Sigmoid colon (tissue), 7 donors: ENCODE measurements around the gene MRPL50. TPM values are rescaled to one million over a fixed set of nuclear protein-coding genes. Genes with fewer than 3 reads are reported as not detected.

ENCODE experiments used
- DNase-seq: peaks from one replicate; pipeline ENCODE4 v3.0.0-alpha.2; 2019
- H3K27ac ChIP-seq, 4 donors: fragments of 200-600 bp; sonication (generic); one replicate each; pipeline ENCODE4 v1.5.1; 2016 to 2019; ENCODE audit warnings: mild to moderate bottlenecking in 1 of 4
- H3K27me3 ChIP-seq, 3 donors: fragments of 200-600 bp; sonication (generic); one replicate each; pipeline ENCODE4 v1.5.1; 2019; ENCODE audit warnings: mild to moderate bottlenecking in 1 of 3
- H3K36me3 ChIP-seq, 4 donors: fragments of 200-600 bp; sonication (generic); one replicate each; pipeline ENCODE4 v1.5.1; 2016 to 2019
- H3K4me1 ChIP-seq, 4 donors: fragments of 200-600 bp; sonication (generic); one replicate each; pipeline ENCODE4 v1.5.1; 2017 to 2019
- H3K4me3 ChIP-seq, 4 donors: fragments of 200-600 bp; sonication (generic); one replicate each; pipeline ENCODE4 v1.5.1; 2017 to 2019; ENCODE audit warnings: mild to moderate bottlenecking in 2 of 4, moderate library complexity in 1 of 4
- H3K9me3 ChIP-seq, 4 donors: fragments of 200-600 bp in 3 of 4; sonication (generic) in 3 of 4; one replicate each; pipeline versions ENCODE4 v1.5.1 to v1.6.1; 2013 to 2019
- EP300 ChIP-seq, 4 donors: sonication (generic); formaldehyde crosslinking; IDR thresholded peaks; one replicate each; pipeline ENCODE4 v1.6.1; 2017; ENCODE audit warnings: antibody characterized with exemption in 4 of 4
- POLR2A ChIP-seq, 2 donors: fragments of 450-650 bp; IDR thresholded peaks; one replicate each; pipeline ENCODE4 v1.6.1; 2016; ENCODE audit warnings: antibody characterized with exemption in 2 of 2, mild to moderate bottlenecking in 2 of 2, moderate library complexity in 2 of 2
- POLR2AphosphoS5 ChIP-seq, 4 donors: sonication (generic); formaldehyde crosslinking; IDR thresholded peaks; one replicate each; pipeline ENCODE4 v1.6.1; 2017; ENCODE audit warnings: antibody characterized with exemption in 4 of 4
- WGBS, 2 donors: extraction: QIAGEN DNeasy Blood & Tissue Kit; methylation state at CpG; one replicate each; pipeline ENCODE4 v1.1.7; 2013; 5-methylcytosine and 5-hydroxymethylcytosine counted together
- intact Hi-C: fragments of 100-400 bp; cut with DNase I; formaldehyde crosslinking; loops from one replicate; pipeline ENCODE4 v1.15.1; 2023
- polyA plus RNA-seq, 3 donors: library from polyadenylated mRNA; stranded (reverse); fragments of 200-250 nt; gene quantifications; one replicate each; pipeline ENCODE4 v1.2.3, GENCODE V29; 2013
- total RNA-seq, 4 donors: library from RNA; depleted of rRNA; stranded (reverse); fragments of >200 nt; gene quantifications; one replicate each; pipeline ENCODE4 v1.1.0, GENCODE V29; 2016
- TF ChIP-seq, protein P1 (sequence below), 4 experiments: fragments of 450-650 bp in 3 of 4; fragments of 200-600 bp in 1 of 4; IDR thresholded peaks; one replicate each; pipeline ENCODE4 v1.5.1; 2016 to 2019; ENCODE audit warnings: antibody characterized with exemption in 4 of 4, mild to moderate bottlenecking in 3 of 4, moderate library complexity in 2 of 4
- donor health status: healthy with polysubstance abuse.
- donor health status: Bipolar disorder and iron deficiency.
- donor health status: healthy.

The MRPL50 gene
- total and polyA plus RNA-seq, 7 donors: 5.4 to 15.3 (median 10.0) TPM

DNA sequence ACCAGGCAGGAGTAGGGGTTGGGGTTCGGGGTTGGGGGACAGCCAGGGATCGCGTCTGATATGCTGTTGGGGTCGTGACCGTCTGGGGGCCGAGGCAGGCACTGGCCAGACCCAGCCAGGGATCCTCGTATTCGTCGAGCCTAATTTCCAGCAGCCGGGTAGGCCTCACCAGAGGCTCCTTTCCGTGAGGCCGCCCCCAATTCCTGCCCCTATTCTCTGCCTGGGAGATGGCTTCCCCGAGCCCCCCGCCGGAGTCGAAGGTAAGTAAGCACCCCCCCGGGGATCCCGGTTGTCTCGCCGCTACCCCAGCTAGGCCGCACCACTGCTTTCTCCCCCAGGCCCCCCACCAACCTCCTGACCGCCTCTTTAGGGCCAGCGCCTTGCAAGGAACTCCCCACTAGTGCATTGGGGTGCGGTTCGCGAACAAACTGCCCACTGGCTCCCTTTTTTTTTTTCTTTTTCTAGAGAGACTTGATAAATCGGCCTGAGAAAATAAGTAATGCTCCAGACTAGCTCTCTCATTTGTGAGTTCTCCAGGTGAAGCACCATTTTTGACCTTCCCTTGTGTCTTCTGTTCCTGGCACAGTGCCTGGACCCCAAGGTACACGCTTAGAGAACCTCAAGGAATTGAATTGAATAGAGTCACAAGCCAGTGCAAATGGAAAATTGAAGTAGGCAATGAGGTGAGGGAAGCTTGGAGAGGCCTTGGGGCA, 668 bp upstream of the MRPL50 start:
- peaks cover 20 to 42% (median 34%) of the 10 kb centered on the region in 4 donors for H3K36me3 ChIP-seq
- intact Hi-C loops: loop anchor here (1.0 to 5.0 kb wide), 3 partner anchors 50 to 1577 kb away; partner anchors contain the start of genes NR4A3 and RNF20
- DNase-seq: peak; percentile 64
- H3K4me3 ChIP-seq: peak overlapping the region; percentile 57 to 77 (median 66)
- peaks cover 0 to 4% (median 2%) of the 10 kb centered on the region in 4 donors for H3K9me3 ChIP-seq
- no peaks in the 10 kb centered on the region for H3K27me3 ChIP-seq
- peak overlapping the region; percentile 82 to 92 (median 88) for H3K27ac ChIP-seq
- H3K4me1 ChIP-seq: peaks cover 0 to 50% (median 37%) of the 10 kb centered on the region in 4 donors
- TF ChIP-seq POLR2AphosphoS5 (IDR thresholded peaks at IDR 0.05): no peak
- TF ChIP-seq, protein P1, sequence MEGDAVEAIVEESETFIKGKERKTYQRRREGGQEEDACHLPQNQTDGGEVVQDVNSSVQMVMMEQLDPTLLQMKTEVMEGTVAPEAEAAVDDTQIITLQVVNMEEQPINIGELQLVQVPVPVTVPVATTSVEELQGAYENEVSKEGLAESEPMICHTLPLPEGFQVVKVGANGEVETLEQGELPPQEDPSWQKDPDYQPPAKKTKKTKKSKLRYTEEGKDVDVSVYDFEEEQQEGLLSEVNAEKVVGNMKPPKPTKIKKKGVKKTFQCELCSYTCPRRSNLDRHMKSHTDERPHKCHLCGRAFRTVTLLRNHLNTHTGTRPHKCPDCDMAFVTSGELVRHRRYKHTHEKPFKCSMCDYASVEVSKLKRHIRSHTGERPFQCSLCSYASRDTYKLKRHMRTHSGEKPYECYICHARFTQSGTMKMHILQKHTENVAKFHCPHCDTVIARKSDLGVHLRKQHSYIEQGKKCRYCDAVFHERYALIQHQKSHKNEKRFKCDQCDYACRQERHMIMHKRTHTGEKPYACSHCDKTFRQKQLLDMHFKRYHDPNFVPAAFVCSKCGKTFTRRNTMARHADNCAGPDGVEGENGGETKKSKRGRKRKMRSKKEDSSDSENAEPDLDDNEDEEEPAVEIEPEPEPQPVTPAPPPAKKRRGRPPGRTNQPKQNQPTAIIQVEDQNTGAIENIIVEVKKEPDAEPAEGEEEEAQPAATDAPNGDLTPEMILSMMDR (IDR thresholded peaks at IDR 0.05): no peak
- TF ChIP-seq POLR2A (IDR thresholded peaks at IDR 0.05): no peak
- no peak for TF ChIP-seq EP300 (IDR thresholded peaks at IDR 0.05)
- 2% methylated on average over 28 of the region's 28 CpGs for WGBS, 2 donors

DNA sequence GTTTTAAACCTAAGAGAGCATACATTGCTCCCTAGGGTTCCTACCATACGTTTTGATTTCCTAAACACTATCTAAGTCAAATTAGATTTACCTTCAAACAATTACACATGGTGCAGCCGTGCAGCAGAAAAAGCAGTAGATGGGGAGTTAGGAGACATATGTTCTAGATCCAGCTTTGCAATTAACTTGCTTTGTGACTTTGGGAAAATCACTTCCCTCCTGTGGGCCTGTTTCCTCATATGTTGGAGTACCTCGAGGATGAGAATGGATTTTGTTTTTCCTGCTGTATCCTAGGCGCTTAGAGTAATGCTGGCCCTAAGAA, 711 bp downstream of the MRPL50 start:
- Histone ChIP-seq H3K4me1 (peaks cover 0 to 50% (median 37%) of the 10 kb centered on the region in 4 donors), H3K27ac (peak overlapping the region; percentile 82 to 92 (median 88)), H3K36me3 (peaks cover 12 to 29% (median 21%) of the 10 kb centered on the region in 4 donors), H3K9me3 (no peaks in the 10 kb centered on the region), H3K4me3 (peak overlapping the region; percentile 57 to 77 (median 66)), H3K27me3 (no peaks in the 10 kb centered on the region)
- TF ChIP-seq POLR2AphosphoS5 (IDR thresholded peaks at IDR 0.05) (no peak), POLR2A (IDR thresholded peaks at IDR 0.05) (no peak), EP300 (IDR thresholded peaks at IDR 0.05) (no peak)
- TF ChIP-seq, protein P1 (IDR thresholded peaks at IDR 0.05): no peak
- DNase-seq: no peak
- WGBS, 2 donors: 3 to 5% methylated on average over 4 of the region's 4 CpGs
- intact Hi-C loops: loop anchor here (1.0 to 5.0 kb wide), 3 partner anchors 52 to 1575 kb away; partner anchors contain the start of genes NR4A3 and RNF20

DNA sequence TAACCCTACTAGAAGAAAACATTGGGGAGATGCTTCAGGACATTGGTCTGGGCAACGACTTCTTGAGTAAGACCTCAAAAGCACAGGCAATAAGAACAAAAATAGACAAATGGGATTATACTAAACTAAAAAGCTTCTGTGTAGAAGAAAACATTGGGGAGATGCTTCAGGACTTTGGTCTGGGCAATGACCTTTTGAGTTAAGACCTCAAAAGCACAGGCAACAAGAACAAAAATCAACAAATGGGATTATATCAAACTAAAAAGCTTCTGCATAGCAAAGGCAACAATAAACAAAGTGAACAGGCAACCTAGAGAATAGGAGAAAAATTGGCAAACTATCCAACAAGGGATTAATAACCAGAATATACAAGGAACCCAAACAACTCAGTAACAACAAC, 3.7 kb downstream of the MRPL50 start:
- peaks cover 0 to 28% (median 24%) of the 10 kb centered on the region in 4 donors for H3K4me1 ChIP-seq

DNA sequence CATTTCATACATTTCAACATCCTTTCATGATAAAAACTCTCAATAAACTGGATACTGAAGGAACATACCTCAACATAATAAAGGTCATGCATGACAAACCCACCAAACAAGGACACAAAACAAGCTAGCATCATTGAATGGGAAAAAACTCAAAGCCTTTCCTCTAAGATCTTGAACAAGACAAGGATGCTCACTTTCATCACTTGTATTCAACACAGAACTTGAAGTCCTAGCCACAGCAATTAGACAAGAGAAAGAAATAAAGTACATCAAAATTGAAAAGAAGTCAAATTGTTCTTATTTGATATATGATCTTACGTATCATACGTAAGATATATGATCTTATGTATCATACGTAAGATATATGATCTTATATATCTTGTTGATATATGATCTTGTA, 5.3 kb downstream of the MRPL50 start:
- intact Hi-C loops: no loop called here
- Histone ChIP-seq H3K27ac (no peak overlapping the region), H3K9me3 (no peaks in the 10 kb centered on the region), H3K36me3 (peaks cover 0 to 28% (median 7%) of the 10 kb centered on the region in 4 donors), H3K27me3 (no peaks in the 10 kb centered on the region), H3K4me3 (no peak overlapping the region), H3K4me1 (peaks cover 0 to 23% (median 20%) of the 10 kb centered on the region in 4 donors)
- TF ChIP-seq POLR2A (IDR thresholded peaks at IDR 0.05) (no peak), EP300 (IDR thresholded peaks at IDR 0.05) (no peak), POLR2AphosphoS5 (IDR thresholded peaks at IDR 0.05) (no peak)
- TF ChIP-seq, protein P1 (IDR thresholded peaks at IDR 0.05): no peak
- 97 to 99% methylated on average over 3 of the region's 3 CpGs for WGBS, 2 donors
- no peak for DNase-seq

More for the DNA sequence above, 3.7 kb downstream of the MRPL50 start:
- H3K9me3 ChIP-seq: no peaks in the 10 kb centered on the region
- no peak for TF ChIP-seq POLR2A (IDR thresholded peaks at IDR 0.05)
- no peak overlapping the region for H3K27ac ChIP-seq
- 95 to 96% methylated on average over 1 of the region's 1 CpG for WGBS, 2 donors
- no peak for DNase-seq
- H3K36me3 ChIP-seq: peaks cover 0 to 12% (median 5%) of the 10 kb centered on the region in 4 donors
- intact Hi-C loops: loop anchor here (5.0 kb wide), 1 partner anchor 1572 kb away; the partner anchor contains the start of gene NR4A3
- H3K4me3 ChIP-seq: no peak overlapping the region
- H3K27me3 ChIP-seq: no peaks in the 10 kb centered on the region

DNA sequence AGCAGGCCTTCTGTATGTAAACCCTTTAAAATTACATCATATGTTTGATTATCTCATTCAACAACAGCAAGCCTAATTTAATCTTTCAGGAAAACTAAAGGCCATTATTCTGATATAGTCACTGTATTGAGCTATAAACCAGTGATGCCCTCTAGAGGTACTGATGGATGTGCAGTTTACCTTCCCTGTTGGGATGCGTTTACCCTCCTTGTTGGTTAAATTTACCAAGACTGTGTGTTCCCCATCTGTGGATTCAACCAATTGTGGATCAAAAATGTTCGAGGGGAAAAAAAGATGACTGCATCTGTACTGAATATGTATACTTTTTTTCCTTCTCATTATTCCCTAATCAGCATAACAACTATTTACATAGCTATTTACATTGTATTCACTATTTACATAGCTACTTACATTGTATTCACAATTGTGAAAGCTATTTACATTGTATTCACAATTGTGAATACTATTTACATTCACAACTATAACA, 9.9 kb downstream of the MRPL50 start:
- TF ChIP-seq POLR2A (IDR thresholded peaks at IDR 0.05): no peak
- no peak for TF ChIP-seq POLR2AphosphoS5 (IDR thresholded peaks at IDR 0.05)
- TF ChIP-seq, protein P1 (IDR thresholded peaks at IDR 0.05): no peak
- no peak for TF ChIP-seq EP300 (IDR thresholded peaks at IDR 0.05)

More for the DNA sequence above, 9.9 kb downstream of the MRPL50 start:
- peaks cover 0 to 30% (median 7%) of the 10 kb centered on the region in 4 donors for H3K36me3 ChIP-seq
- no peak overlapping the region for H3K27ac ChIP-seq
- no peaks in the 10 kb centered on the region for H3K4me1 ChIP-seq
- H3K27me3 ChIP-seq: no peaks in the 10 kb centered on the region
- no peaks in the 10 kb centered on the region for H3K9me3 ChIP-seq
- WGBS, 2 donors: 47 to 74% methylated on average over 2 of the region's 2 CpGs
- H3K4me3 ChIP-seq: no peak overlapping the region
- DNase-seq: no peak
- intact Hi-C loops: no loop called here
